HG02840 (cell line): Measurements from ENCODE around the gene TOR1A.
A peak's percentile ranks its signal among the peaks of the same experiment; 100 is the strongest.

Experiments used
- ATAC-seq: cut with Tn5 transposase; IDR thresholded peaks from one replicate; pipeline ENCODE4 v1.9.1; 2021; ENCODE audit warnings: mild to moderate bottlenecking, moderate library complexity, moderate number of reproducible peaks; ENCODE audit not compliant: unreplicated experiment, low FRiP score

The TOR1A gene, protein sequence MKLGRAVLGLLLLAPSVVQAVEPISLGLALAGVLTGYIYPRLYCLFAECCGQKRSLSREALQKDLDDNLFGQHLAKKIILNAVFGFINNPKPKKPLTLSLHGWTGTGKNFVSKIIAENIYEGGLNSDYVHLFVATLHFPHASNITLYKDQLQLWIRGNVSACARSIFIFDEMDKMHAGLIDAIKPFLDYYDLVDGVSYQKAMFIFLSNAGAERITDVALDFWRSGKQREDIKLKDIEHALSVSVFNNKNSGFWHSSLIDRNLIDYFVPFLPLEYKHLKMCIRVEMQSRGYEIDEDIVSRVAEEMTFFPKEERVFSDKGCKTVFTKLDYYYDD

GRCh38 chr9:129823935-129824601 is at the start of gene TOR1A:
TSS of gene TOR1A (minus strand) at chr9:129824136. CDS start at chr9:129824085, 51 bp downstream.
- peak; percentile 95 for ATAC-seq

DNA sequence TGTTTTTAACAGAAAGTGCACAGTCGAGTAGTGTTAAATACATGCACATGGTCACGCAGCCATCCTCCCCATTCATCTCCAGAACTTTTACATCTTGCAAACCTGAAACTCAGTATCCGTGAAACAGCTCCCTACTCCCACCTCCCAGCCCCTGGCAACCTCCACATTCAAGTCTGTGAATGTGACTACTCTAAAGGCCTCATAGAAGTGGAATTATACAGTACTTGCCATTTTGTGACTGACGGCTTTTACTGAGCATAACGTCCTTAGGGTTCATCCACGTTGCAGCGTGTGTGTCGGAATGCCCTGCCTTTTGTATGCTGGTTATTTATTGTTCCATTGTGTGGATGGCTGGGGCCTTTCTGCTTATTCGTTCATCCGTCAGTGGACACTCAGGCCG is 47.1 kb upstream of the TOR1A start:
- no peak for ATAC-seq

- no peak for ATAC-seq
Observed at GRCh38 chr9:129869585-129870501, 45.9 kb upstream of the TOR1A start.

DNA sequence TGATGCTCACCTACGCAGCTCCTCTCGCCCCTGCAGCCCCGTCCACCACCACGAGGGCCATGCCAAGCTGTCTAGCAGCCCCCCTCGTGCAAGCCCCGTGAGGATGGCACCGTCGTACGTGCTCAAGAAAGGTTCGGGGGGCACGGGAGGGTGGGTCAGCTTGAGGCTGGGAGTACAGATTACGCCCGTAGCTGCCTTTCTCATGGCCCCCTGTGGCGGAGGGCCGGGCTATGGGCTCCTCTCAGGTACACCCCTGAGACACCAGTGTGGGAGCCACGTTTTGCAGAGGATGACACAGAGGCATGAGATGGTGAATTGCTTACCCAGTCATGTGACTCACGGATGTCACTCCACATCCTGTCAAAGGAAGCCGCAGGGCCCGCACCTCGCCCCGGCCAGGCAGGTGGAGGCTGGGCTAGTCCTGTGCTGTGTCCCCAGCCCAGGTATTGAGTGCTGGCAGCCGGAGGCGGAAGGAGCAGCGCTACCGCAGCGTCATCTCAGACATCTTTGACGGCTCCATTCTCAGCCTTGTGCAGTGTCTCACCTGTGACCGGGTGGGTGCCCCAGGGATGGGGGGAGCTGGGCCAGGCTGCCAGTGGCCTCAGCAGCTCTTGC is 45.0 kb upstream of the TOR1A start:
- ATAC-seq = no peak

GRCh38 chr9:129868023-129868871 is 44.3 kb upstream of the TOR1A start:
- ATAC-seq = no peak

- ATAC-seq = no peak
Observed at GRCh38 chr9:129867136-129868022, 43.4 kb upstream of the TOR1A start.

GRCh38 chr9:129866394-129867135 is 42.6 kb upstream of the TOR1A start:
- ATAC-seq = no peak

GRCh38 chr9:129865668-129866320 is 41.9 kb upstream of the TOR1A start:
- ATAC-seq = no peak

- ATAC-seq = no peak
Observed at GRCh38 chr9:129864991-129865647, 41.2 kb upstream of the TOR1A start.

DNA sequence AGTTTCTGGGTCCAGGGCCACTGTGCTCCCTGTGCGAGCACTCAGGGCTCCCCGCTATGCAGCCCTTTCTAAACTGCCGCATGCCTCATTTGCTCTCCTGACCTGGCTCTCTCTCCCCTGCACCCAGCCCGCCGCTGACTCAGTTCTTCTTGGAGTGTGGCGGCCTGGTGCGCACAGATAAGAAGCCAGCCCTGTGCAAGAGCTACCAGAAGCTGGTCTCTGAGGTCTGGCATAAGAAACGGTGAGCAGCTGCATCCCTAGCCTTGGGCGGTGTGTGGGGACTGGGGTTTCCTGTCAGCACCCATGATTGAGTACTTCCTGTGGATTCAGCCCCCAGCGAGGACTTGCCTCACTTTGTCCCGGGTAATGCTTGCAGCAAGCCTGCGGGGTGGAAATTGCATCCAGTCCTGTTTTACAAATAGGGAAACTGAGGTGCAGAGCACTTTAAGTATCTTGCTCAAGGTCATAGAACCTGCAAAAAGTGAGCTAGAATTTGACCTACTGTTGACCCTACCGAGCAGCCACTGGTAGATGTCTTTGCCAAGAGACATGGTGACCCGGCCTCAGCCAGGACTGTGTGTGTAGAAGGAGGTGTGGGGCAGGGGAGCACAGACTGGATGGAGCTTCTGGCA is 39.2 kb upstream of the TOR1A start:
- ATAC-seq = no peak

- ATAC-seq = no peak
Observed at GRCh38 chr9:129861447-129861827, 37.5 kb upstream of the TOR1A start.

DNA sequence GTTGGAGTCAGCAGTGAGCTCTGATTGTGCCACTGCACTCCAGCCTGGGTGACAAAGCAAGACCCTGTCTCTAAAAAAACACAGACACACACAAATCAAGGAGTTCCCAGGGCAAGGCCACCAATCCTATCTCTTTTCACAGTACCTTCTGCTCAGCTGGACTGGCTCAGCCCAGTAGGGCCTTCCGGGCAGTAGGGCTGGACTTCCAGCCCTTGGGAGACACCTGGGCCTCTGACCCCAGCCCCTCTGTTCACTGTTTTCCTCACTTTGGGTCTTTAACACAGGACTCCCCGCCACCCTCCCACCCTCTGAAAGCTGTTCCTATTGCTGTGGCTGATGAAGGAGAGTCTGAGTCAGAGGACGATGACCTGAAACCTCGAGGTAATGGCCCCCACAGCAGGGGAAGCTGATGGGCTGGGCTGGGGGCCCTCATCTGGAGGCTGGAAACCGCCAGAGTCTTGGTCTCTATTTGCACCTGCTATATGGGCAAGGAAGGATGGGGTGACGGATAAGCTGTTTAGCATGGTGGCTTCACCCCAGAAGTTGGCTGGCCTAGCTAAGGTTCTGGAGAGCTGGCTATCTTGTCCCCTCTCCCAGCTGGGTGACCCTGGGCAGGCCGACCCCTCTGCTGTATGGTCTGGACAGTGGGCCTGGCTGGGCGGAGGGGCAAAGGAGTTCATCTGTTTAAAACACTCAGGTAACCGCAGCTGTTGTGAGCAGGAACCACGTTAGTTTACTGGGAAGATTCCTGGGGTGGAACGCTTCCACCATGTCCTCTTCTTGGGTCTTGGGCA is 36.9 kb upstream of the TOR1A start:
- no peak for ATAC-seq

GRCh38 chr9:129858167-129858962 is 34.4 kb upstream of the TOR1A start:
- no peak for ATAC-seq

DNA sequence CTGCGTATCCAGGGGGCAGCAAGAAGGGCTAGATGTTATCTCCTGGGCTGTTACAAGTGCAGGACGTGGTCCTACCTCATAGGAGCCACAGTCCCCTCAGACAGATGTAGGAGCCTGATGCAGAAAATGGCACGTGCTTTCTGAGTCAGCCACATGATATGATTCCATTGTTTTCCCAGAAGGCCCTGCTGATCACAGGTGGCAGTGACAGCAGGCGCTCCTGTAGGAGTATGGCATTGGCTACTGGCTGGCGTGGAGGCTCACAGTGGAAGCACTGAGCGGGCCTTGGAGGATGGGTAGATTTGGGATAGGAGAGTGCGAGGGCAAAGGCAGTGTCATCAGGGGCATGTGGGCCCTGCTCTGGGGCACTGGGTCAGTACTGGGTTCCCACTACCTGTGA is 33.3 kb upstream of the TOR1A start:
- no peak for ATAC-seq

- ATAC-seq = no peak
Observed at GRCh38 chr9:129854588-129855110, 30.7 kb upstream of the TOR1A start.
